ENCODE data around the gene A3GALT2.

Gene A3GALT2

DNA sequence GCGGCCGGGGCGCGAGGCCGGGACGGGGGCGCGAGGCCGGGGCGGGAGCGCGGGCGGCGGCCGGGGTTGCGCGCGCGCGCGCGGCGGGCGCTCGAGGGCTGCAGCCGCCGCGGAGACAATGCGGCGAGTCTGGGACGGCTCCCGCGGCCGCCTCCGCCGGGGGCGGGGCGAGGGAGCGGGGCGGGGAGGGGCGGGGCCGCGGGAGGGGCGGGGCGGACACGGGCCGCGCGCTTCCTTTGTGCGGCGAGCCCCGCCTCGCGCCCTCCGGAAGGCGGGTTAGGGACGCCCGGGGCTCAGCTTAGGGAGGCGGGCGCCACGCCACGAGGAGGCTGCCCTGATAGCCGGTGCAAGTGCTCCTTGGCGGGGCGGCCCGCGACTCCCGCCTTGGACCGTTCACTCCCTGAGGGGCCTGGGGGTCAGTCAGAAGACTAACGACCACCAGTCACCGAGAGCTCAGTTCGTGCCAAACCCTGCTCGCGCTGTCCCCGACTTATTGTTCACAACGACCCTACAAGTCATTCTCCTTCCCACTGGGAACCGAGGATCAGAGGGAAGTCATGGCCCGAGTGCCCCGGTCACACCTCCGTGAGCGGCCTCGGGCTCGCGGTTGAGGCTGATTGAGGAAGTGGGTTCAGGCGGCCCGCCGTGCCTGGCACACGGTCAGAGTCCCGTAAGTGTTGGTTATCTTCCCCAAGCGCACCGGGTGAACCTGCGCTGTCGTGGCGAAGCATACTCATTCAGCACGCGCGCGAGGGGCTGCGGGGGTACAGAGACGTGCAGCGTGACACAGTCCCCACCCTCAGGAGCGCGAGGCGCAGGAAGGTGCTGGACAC lies 29.1 kb upstream of the A3GALT2 start:
- DNase-seq: peak; percentile 90

DNA sequence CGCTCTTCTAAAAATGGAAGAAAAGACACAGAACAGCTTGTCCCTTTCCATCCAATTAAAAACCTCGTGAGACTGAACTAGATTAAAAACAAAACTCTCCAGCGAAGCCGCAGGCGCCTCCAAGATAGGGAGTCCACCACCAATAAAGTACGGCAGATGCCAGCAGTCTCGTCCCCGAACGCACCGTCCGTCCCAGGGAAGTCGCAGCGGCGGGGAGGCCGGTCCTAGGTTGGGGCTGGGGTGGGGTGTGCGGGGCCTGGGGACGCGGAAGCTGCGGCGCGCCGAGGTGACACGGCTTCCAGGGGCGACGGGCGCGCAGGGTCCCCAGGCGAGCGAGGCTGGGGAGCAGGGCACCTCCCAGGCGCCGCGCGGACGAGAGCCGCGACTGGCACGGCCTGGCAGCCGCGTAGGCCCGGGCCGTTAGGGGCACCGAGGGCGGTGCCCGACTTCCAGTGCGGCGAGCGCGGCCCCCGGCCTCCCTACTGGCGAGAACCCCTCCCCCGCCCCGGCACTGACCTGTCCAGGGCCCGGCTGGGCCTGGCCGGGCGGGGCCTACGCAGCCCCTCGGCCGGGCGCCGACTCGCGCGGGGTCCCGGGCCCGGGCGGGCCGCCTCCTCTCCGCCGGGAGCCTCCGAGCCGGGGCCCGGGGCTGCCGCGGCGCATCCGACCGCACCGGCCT lies 28.3 kb upstream of the A3GALT2 start:
- peak; percentile 56 for DNase-seq

DNA sequence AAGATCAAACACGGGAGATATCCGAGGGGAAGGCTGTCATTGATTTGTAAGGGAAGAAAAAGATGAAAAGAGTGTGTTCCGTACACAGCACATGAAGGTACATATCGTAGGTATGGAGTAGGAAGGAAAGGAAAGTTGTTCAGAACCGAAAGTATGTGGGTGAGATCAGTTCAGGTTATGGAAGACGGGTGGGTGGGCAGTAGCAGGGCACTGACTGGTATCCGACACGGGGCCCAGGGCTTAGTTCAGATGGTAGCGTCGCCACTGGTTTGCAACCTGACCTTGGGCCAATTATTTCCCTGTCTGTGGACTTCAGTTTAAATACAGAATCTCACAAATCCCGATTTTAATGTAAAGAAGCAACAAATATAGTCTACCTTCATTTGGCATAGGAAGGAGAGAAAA lies 27.8 kb upstream of the A3GALT2 start:
- DNase-seq: no peak

- no peak for DNase-seq
Measured at GRCh38 chr1:33348194-33348593, 27.3 kb upstream of the A3GALT2 start.

DNA sequence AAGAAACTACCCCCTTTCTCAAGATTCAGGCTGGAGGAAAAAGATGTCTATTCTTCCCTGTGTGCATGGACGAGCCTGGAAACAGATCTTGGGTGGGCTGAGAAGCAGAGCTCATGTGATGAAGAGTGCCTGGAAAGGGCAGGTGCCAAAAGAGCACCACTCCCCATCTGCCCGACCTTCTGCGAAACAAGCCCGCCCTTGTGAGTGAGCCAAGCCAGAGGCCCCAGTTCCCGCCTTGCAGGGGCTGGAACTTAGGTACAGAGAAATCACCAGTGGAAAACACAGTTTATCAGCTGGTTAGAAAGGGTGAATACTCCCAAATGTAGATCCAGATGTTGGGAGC lies 26.7 kb upstream of the A3GALT2 start:
- no peak for DNase-seq

DNA sequence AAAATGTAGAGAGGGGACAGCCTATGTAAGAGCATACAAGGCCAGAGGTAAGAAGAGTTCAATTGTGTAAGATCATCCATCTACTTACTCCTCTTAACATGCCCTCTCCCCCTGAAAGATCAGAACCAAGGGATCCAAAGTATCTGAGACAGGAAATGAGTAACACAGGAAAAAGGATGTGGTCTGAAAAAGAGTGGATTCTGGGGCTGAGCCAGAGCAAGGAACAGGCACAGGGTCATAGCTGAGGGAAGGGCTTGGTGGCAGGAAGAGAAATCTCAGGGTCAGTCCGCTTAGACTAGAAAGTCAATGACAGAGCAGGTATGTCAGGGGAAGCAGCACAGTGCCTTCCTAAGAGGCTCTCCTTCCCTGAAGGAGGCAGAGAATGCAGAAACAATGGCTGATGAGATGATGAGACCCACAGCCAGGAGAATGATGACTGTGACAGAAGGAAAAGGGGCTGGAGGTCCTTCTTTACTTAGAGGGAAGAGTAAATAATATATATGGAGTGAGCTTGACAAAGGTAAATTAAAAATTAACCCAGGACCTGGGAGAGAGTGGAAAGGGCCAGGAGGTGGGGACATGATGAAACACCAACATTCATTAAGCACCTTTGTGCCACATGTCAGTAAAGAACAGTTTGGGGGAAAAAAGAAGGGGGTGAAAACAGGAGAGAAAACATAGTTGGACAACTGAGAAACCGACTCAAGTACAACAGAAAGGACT lies 26.2 kb upstream of the A3GALT2 start:
- no peak for DNase-seq

- no peak for DNase-seq
Measured at GRCh38 chr1:33346533-33346926, 25.6 kb upstream of the A3GALT2 start.

GRCh38 chr1:33344896-33345560 lies 24.1 kb upstream of the A3GALT2 start:
- DNase-seq: no peak

DNA sequence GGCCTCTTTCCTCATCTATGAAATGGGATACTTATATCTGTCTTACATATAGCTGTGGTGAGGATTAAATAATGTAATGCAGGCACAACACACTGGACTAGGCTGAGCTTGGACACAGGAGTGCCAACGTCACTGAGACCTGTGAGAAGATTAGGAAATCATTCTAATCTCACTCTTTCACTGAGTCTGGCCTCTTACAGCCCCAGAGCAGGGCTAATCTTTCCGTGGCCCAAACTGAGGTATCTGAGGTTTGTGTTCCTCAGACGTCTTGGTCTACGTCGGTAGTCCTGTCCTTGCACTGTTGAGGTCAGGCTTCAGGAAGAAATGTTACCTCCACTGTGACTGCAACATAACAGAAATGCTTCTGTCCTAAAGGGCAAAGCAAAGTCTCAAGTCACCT lies 22.6 kb upstream of the A3GALT2 start:
- DNase-seq: no peak

- peak; percentile 98 for DNase-seq
Measured at GRCh38 chr1:33342041-33342723, 21.3 kb upstream of the A3GALT2 start.

GRCh38 chr1:33341190-33341589 lies 20.3 kb upstream of the A3GALT2 start:
- no peak for DNase-seq

DNA sequence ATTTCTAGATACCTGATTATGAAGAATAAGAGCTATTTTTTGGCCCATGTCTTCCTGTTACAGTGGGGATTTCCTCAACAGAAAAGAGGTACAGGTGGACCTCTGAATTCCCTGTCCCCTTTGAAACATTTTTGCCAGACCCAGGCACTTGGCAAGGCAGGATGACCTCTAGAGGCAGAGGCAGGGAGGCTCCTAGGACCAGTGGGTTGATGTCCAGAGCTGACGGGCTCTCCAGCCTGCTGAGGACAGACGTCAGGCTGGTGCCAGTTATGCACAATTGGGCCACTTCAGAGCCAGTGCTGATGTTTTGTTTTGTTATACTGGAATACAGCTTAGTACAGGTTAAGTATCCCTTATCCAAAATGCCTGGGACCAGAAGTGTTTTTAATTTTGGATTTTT lies 18.5 kb upstream of the A3GALT2 start:
- DNase-seq: no peak

GRCh38 chr1:33338440-33339211 lies 17.7 kb upstream of the A3GALT2 start:
- DNase-seq: no peak

- DNase-seq: no peak
Measured at GRCh38 chr1:33338048-33338439, 17.1 kb upstream of the A3GALT2 start.

GRCh38 chr1:33337441-33337840 lies 16.5 kb upstream of the A3GALT2 start:
- no peak for DNase-seq

DNA sequence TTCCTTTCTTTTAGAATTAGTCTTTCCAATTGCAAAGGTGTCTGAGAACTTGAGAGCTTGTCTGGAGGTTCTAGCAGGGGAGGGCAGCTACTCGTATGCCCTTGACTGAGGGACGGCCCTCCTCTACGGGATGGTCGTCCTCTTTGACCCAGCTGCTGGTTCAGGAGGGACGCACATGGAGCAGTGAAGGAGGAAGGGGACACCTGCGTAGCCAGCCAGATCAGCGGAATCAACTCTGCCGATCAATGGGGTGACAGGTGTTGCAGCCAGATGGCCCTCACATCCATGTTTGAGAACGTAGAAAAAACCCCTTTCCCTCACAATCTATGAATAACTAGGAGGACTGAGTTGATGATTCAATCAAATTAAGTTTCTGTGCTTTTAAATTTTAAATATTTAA lies 15.7 kb upstream of the A3GALT2 start:
- peak; percentile 32 for DNase-seq

DNA sequence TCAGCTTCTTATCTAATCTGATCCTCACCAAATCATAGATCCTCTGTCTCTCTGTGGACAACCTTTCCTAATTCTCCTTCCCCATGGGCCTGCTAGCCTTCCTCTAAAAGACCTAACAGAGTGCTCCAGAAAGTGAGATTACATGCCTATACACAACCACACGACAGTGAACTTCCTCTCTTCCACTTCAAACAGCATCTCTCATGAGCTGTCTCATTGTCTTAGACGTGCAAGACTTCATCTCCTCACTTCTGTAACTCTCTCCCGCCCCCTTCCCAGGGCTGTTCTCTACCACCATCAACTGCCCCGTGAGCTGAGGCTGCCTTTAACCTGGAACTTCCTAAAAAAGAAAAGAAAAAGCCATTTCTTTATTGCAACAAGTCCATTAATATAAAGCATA lies 14.1 kb upstream of the A3GALT2 start:
- DNase-seq: no peak

- no peak for DNase-seq
Measured at GRCh38 chr1:33334081-33334552, 13.2 kb upstream of the A3GALT2 start.

GRCh38 chr1:33332881-33333280 lies 12.0 kb upstream of the A3GALT2 start:
- no peak for DNase-seq

DNA sequence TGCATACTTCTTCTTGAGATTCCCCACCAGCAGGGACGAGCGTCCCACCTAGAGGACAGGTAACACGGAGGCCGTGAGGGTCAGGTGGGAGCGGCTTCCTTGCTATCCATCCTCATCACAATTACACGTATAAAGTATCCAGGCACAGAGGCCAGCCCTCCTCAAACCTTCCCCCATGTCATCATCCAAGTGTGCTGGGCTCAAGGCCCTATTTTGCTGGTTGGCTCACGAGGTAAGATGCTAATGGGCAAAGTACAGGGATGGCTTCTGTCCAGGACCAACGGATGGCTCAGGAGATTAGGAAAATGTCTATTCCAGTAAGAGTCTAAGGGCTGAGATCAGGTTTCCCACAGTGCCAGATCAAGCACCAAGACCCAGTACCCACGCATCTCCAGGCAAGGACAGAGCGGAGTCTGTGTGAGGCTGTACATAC lies 11.5 kb upstream of the A3GALT2 start:
- no peak for DNase-seq

GRCh38 chr1:33331444-33332356 lies 10.8 kb upstream of the A3GALT2 start:
- no peak for DNase-seq
